Pons (tissue), 1 donor: ENCODE measurements around the gene SPECC1L.

Experiments
- DNase-seq: peaks from one replicate; pipeline ENCODE4 v3.0.0-alpha.2; 2016; ENCODE audit warnings: low spot score

SPECC1L gene

DNA sequence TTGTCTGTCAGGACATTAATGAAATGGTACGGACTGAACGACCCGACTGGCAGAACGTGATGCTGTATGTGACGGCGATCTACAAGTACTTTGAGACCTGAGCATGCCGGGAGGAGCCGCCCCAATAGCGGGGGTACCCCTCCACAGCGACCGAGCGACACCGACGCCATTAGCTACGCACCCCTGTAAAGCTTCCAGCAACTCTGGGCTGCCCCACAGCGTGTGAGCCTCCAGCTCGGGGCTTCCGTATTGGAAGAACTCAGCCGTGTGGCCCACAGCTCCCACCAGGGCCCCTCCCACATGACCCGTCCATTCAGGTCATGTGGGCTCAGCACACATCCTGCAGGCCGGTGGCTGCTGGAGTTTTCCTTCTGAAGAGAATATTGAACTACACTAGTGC is 143.9 kb downstream of the SPECC1L start:
- no peak for DNase-seq

DNA sequence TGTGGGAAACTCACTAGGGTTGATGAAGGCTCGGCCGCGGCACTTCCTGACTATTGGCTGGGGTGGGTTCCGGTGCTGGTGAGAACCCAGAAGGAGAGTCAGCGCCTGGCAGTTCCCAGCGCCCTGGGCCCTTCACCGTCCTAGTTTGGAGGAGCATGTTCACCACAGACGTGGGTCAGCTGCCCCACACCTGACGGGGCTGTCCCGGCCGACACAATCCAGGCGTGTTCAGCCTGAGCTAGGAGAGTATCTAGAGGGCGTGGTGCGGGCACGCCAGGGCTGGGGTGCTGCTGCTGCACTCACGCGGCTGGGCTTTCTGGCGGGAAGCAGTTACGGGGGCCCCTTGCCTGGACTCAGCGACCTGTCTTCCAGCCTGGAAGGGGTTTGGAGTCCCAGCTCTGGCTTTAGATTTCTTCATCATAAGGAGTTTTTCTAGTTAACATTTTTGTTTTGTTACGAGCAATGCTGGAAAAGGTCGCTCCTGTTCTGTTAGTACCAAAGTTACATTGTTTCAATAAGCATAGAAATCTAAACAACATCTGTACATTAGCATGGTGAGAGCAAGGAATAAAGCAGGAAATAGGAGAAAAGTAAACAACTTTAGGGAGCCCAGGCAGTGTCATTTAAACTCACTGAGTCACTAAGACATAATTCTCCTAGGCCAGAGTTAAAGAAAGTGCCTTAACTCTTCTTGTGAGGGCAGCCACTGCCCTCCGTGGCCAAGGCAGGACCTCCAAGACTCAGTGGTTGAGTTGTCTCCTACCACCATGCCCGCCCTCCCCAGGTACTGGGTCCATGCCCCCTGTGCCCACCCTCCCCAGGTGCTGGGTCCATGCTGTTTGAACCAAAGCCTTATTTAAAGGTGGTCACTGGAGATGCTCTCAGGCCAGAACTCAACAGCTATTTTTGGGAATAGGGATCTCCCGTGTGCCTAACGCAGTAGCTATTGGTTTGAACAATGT is 144.6 kb downstream of the SPECC1L start:
- DNase-seq = no peak

DNA sequence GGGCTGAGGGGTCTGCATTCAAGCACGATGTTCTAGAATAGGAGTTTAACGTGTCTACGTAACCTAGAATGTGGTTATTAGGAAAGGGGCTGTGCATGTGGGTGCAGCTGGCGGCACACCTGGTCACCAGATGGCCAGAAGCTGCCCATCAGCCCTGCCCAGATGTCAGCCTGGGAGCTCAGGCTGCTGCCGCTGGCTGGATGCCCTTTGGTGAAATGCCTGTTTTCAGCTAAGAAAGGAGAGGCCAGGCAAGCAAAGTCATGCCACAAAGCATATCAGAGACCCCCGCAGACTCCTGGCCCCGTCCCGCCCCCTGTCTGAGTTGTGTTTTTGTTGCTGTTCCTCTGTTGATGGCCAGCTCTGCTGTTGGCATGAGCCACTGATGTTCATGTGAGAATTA is 145.5 kb downstream of the SPECC1L start:
- no peak for DNase-seq

DNA sequence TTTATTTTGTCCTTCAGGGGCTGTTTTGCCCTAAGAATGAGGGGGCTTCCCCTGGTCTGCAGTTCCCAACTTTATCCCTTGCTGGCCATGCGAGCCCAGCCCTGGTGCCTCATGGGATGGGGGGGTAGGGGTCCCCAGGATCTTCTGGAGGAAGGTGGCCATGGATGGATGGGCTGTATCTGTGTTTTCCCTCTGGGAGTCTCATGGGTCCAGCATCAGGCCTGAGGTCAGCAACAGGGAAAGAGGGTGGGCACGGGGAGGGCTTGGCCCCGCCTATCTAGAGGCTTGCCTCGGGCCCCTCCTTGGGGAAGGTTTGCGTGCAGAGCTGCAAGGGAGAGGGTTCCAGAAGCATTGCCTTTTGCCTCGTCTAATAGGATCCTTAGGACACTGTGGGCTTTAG is 146.0 kb downstream of the SPECC1L start:
- no peak for DNase-seq

GRCh38 chr22:24417200-24417599 is 146.6 kb downstream of the SPECC1L start:
- DNase-seq = no peak

DNA sequence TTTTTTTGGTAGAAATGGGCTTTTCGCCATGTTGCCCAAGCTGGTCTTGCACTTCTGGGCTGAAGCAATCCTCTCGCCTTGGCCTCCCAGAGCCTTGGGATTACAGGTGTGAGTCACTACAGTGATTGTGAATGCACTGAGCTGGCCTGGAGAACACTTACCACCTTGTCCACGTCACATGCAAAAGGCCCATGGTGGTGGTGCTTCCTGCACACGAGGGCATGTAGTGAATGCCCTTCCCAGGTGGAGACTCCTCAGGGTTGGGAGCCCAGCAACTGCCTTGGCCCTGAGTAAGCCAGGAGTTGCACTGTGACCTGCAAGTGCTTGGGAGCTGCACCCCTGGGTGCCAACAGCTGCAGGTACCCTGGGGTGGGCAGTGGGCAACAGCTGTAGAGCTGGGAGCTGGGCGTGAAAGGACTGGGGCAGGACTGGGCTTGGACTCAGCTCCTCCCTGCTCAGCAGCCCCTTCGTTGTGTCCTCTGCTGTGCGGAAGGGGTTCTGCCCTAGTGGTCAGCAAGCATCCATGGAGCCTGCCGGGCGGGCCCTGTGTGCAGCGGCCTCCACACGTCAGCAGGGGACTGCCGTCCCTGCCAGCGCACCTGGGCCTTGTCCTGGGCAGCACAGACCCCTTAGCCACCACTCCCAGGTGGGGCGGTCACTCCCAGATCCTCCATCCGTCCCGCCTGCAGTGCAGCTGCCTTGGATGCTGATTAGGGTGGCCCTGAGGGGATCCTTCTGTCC is 147.4 kb downstream of the SPECC1L start:
- no peak for DNase-seq

DNA sequence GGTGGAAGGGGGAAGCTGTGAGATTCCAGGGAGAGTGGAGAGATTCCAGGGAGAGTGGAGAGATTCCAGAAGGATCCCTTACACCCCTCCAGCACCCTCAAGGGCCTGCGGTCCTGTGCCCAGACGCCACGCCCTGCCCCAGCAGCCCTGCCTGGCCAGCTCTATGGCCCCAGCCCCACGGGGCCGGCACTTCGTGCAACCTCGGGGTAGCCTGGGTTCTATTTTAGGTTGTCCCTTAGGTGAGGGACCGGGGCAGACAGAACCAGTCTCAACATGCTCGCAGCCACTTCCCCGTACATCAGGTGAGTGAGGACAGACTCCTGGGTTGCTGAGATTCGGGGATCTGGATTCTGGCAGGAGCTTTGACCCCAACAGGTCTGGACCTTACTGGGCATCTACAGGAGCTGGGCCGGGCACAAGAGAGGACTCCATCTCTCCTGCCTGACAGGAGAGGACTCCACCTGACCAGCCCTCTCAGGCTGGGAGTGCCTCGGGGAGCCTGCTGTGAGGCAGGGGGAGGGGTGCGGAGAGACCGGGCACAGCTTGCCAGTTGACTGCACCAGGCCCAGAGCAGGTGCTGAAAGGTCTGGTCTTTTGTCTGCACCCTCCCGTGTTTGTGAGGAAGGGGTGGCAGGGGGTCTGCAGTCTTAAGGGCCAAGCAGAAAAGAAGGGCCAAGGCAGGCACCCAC is 148.3 kb downstream of the SPECC1L start:
- DNase-seq = no peak

DNA sequence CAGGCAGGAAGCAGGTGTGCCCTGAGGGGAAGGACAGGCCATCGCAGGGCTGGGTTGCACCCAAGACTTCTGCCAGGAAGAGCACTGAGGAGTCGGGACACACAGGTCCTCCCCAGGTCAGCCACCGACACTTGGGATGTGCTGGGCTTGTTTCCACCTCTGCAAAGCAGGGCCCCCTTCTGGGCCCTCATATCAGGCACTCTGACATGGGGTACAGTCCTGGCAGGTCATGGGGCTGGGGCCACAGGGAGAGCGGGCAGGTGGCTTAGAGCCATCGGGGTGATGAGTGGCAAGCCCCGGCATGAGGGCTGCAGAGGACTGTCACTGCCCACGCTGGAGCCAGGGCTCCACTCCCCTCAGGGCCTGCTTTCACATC is 148.8 kb downstream of the SPECC1L start:
- DNase-seq = no peak

DNA sequence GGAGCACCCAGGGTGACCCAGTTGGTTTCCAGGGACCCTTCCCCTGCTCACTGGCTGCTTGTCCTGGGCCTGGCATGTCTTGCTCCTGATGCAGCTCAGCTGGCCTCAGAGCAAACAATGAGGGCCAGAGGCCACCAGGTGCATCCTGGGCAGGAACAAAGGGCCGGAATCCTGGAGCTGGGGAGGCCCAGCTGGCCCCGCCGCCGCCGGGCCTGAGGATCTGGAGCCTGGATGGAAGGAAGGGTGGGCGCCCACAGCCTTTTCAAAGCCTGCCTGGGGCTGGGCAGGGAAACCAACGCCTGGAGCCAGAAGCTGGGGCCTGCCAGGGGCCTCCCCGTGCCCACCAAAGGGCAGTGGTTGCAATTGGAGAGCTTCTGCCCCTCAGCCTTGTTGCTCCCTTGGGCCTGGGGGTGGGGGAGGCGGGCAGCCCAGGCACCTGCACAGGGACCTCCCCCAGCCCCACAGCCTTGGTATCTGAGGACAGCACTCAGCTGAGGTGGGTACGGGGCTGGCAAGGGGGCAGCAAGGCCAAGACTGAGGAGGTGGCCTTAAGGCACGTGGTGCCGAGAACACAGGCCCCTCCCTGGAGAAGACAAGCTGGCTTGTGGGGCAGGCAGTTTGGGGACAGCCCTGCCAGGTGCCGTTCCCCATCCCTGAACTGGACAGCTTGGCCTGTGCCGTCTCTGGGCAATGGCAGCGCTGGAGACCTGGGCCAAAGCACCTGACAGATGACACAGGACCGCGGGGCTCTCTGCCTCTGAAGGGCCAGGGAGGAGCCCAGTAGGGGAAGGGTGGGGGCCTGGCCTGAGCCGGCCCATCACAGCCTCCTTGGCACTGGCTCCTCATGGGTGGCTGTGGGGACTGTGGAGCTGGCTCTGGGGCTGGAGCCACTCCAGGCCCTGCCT is 149.7 kb downstream of the SPECC1L start:
- DNase-seq = no peak

DNA sequence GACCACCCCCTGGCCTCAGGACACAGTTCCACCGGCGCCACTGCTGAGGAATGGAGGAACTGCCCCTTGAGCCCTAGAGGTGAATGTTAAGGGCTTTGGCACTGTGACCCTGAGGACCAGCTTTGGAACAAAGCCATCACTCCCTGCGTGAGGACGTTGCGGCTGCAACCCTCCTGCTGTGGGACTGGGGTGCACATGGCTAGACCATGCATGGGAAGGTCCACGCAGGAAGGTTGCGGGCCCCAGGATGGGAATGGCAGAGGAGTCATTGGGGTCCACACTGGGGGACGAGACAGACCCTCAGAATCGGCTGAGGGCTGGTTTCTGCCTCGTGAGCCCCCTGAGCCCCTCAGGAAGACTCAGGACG is 150.3 kb downstream of the SPECC1L start:
- DNase-seq = no peak

GRCh38 chr22:24421428-24421931 is 150.8 kb downstream of the SPECC1L start:
- DNase-seq = no peak

DNA sequence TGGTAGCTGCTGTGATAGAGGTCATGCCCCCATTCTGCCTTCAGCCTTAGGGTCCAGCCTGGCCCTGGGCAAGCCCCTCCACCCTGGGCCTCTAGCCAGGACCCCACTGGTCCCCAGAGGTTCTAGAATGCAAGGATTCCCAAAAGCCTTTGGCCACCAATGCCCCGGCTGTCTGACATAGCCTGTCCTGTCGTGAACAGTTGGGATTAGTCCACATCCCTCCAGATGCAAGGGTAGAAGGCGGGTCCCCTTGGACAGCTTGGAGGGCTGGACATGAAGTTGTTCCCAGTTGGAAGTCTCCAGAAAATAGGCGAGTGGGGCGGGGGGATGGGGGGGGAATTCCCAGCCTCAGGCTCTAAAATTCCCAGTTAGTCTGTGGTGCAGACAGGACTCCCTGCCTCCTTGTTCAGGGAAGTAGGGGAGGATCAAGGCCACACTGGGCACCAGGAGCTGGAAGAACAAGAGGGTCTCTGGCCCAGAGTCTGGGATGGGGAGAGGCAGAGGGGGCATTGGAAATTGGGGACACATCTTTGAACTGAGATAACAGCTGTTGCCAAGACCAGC is 151.6 kb downstream of the SPECC1L start:
- no peak for DNase-seq

DNA sequence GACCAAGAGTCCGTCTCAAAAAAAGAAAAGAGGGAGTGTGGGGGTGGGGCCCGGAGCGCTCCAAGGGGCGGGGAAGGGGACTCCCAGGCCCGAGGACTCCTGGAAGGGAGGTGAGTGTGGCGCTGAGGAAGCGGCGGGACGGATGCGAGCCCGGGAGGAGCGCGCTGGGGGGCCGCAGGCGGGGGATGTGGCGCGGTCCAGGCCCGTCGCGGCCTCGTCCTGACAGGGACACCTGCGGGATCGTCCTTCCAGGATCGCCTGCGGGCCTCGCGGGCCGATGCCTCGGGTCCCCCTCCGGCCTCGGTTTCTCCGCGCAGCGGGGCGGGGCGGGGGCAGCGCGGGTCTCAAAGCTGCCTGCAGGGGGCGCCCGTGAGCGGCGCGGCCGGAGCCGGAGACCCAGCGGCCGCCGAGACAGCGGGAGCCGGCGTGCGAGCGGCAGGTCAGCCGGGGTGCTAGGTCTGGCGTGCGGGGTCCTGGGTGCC is 152.9 kb downstream of the SPECC1L start:
- DNase-seq = no peak

DNA sequence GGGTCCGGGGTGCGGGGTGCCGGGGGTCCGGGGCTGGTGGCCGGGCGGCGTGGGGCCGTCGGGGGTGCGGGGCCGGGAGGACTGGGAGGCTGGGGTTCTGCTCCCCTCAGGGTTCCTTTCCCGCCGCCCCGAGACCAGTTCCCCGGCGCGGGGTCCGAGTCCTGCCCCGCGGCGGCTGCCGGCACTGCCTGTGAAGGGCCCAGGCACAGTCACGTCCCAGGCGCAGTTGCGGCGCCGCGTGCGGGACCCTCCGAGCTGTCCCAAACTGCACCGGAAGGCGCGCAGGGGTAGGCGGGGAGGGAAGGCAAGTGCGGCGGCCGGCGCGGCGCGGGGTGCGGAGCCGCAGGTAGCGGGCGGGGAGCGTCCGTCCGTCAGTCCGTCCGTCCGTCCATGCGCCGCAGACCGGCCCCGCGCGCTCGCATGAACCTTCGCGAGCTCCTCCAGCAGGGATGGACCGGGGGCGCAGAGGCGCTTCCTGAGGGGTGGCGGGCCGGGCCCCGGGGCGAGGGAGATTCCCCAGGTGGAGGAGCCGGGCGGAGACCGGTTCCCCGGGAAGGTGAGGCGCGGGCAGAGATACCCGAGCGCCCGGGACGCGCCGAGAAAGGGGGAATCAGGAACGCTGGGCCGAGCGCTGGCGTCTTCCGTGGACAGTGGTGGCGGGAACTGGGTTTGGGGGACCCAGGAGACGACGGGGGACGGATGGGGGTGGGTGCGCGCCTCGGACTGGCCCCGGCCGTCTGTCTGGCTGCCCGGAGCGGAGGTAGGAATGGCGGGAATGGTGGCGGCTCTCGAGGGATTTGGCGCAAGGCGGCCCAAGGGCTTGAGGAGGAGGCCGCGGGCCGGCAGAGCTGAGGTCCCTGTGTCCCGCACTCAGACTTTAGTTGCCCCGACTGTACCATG is 153.6 kb downstream of the SPECC1L start:
- no peak for DNase-seq

GRCh38 chr22:24424901-24425775 is 154.5 kb downstream of the SPECC1L start:
- no peak for DNase-seq

DNA sequence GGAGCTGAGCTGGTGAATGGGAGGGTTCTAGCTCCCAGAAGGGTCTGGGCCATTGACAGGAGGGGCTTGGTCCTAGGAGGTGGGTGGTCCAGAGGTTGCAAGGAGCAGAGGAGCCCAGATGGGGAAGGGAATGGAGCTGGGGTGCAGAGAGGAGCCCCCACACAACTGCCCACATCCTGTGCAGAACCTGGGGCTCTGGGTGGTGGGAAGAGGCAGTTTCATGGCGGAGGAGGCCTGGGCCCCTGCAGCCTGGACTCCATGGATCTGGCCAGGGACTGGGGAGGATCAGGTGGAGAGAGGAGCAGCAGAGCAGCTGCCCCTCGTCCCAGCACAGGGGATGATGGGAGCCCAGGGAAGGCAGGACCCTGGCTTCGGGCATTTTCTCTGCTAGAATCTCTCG is 155.8 kb downstream of the SPECC1L start:
- DNase-seq = no peak

- DNase-seq = no peak
These were observed 156.3 kb downstream of the SPECC1L start for GRCh38 chr22:24426851-24427499.

DNA sequence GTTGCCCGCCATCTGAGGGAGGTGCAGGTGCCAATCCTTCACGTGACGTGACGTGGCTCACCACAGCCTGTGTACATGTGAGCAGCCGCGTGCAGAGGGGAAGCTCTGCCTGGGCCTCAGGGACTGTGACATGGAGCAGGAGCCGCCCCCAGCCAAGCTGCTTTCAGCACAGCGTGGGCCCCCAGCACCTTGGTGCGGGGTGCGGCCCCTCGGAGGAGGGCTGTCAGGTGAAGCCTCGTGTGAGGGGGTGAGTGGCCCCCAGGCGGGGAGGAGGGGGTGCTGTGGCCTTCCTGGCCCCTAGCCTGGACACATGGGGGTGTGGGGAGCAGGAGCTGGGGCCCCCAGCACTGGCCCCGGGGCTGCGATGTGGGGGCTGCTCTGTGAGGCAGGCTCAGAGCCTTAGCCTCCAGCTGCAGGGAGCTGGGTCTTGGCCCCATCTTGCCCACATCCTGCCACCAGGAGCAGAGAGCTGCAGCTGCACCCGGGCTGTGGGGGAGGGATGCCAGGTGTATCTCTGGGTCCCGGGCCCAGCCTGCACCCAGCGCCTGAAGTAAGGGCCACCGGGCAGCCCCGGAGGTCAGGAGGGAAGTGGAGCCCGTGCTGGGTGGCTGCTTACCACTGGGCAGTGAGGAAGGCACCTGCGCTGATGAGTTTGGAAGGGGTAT is 157.0 kb downstream of the SPECC1L start, which contains the start of gene ADORA2A:
ADORA2A (plus strand) TSS at position 100 of the 665 bp plus-strand sequence. CDS start 5,806 bp downstream, outside the sequence.
- DNase-seq = no peak
